GM19099 (cell line): Measurements from ENCODE around the gene CNTN5.

Experiments
- POLR2A ChIP-seq: IDR thresholded peaks from 3 replicates; pipeline ENCODE4 v1.6.1; 2011; ENCODE audit warnings: low read depth; ENCODE audit not compliant: insufficient read length; ENCODE audit errors: extremely low read depth

CNTN5 gene

GRCh38 chr11:100190395-100190794 lies 1169.6 kb downstream of the CNTN5 start:
- TF ChIP-seq POLR2A: no peak

- TF ChIP-seq POLR2A: no peak
Observed at GRCh38 chr11:100192181-100192580, 1171.4 kb downstream of the CNTN5 start.

GRCh38 chr11:100203789-100204188 lies 1183.0 kb downstream of the CNTN5 start:
- TF ChIP-seq POLR2A: no peak

- no peak for TF ChIP-seq POLR2A
Observed at GRCh38 chr11:100205926-100206325, 1185.2 kb downstream of the CNTN5 start.

GRCh38 chr11:100208207-100208606 lies 1187.5 kb downstream of the CNTN5 start:
- TF ChIP-seq POLR2A: no peak

GRCh38 chr11:100214791-100215190 lies 1194.0 kb downstream of the CNTN5 start:
- no peak for TF ChIP-seq POLR2A

- TF ChIP-seq POLR2A: no peak
Observed at GRCh38 chr11:100220801-100221200, 1200.1 kb downstream of the CNTN5 start.

GRCh38 chr11:100221791-100222190 lies 1201.0 kb downstream of the CNTN5 start:
- no peak for TF ChIP-seq POLR2A

- TF ChIP-seq POLR2A: no peak
Observed at GRCh38 chr11:100224541-100225034, 1203.8 kb downstream of the CNTN5 start.

- TF ChIP-seq POLR2A: no peak
Observed at GRCh38 chr11:100229086-100229485, 1208.3 kb downstream of the CNTN5 start.

GRCh38 chr11:100232006-100232405 lies 1211.3 kb downstream of the CNTN5 start:
- no peak for TF ChIP-seq POLR2A

GRCh38 chr11:100235085-100235484 lies 1214.3 kb downstream of the CNTN5 start:
- TF ChIP-seq POLR2A: no peak

GRCh38 chr11:100240025-100240539 lies 1219.3 kb downstream of the CNTN5 start:
- TF ChIP-seq POLR2A: no peak

GRCh38 chr11:100247704-100248103 lies 1227.0 kb downstream of the CNTN5 start:
- TF ChIP-seq POLR2A: no peak

GRCh38 chr11:100269516-100269915 lies 1248.8 kb downstream of the CNTN5 start:
- TF ChIP-seq POLR2A: no peak

- no peak for TF ChIP-seq POLR2A
Observed at GRCh38 chr11:100273066-100273815, 1252.5 kb downstream of the CNTN5 start.
